HCT116 (cell line): ENCODE results near the gene EYA2. TPM values are rescaled to one million over a fixed set of nuclear protein-coding genes. Genes with fewer than 3 reads are reported as not detected.

Source experiments
- ATAC-seq: fragments of 200-7000 bp; cut with Tn5 transposase; 2 replicates; pipeline ENCODE4 v1.9.1; 2020; ENCODE audit warnings: mild to moderate bottlenecking, moderate library complexity
- BruUV-seq: library from RNA; stranded (reverse); fragments of 400-500 nt; replicated peaks from 2 replicates; lab custom pipeline; 2021; lab: Mats Ljungman, UMichigan
- CTCF ChIA-PET: fragments of 300-600 bp; sonication (Branson Sonifier 250); formaldehyde crosslinking; loops from one replicate; lab custom pipeline; 2021; ENCODE audit warnings: antibody characterized with exemption; lab: Charles Lee
- POLR2A ChIA-PET: fragments of 300-600, 350-600 bp; sonication (Branson Sonifier 250); formaldehyde crosslinking; loops from one replicate; lab custom pipeline; 2021; ENCODE audit warnings: antibody characterized with exemption; lab: Charles Lee
- RAD21 ChIA-PET, 2 experiments: fragments of 300-600 bp; sonication (Branson Sonifier 250); formaldehyde crosslinking; loops; one replicate each; lab custom pipeline; 2023; ENCODE audit warnings: low total read pairs in 2 of 2; ENCODE audit not compliant: uncharacterized antibody in 2 of 2, unreplicated experiment in 2 of 2, low non-redundant PET in 1 of 2; lab: Charles Lee
- DNase-seq: peaks from one replicate; pipeline ENCODE4 v3.0.0-alpha.2; 2010; ENCODE audit warnings: low read depth, low spot score
- H2AFZ ChIP-seq: fragments of 200-600 bp; shearing (Covaris generic), sonication (generic); 2 replicates; pipeline ENCODE4 v1.6.1; 2017; ENCODE audit warnings: low read depth, mixed run types, mixed read lengths, antibody characterized with exemption, low read length; ENCODE audit not compliant: poor library complexity, severe bottlenecking
- H3K27ac ChIP-seq: 2 replicates; pipeline ENCODE4 v1.5.1; 2012; ENCODE audit warnings: low read depth, low read length
- H3K27me3 ChIP-seq: fragments of 200-600 bp; sonication (generic); 2 replicates; pipeline ENCODE4 v1.6.1; 2016; ENCODE audit warnings: mixed run types, low read length, mixed read lengths; ENCODE audit not compliant: insufficient read depth
- H3K36me3 ChIP-seq, 2 experiments: fragments of 200-500 bp in 1 of 2; fragments of 200-600 bp in 1 of 2; sonication (Bioruptor generic) in 1 of 2; sonication (generic) in 1 of 2; 2 replicates each; pipeline versions ENCODE4 v1.5.1 to v1.6.1; 2014 to 2016; ENCODE audit warnings: low read length in 2 of 2, inconsistent platforms in 1 of 2, mixed read lengths in 1 of 2, mixed run types in 1 of 2; ENCODE audit not compliant: insufficient read depth in 2 of 2, control insufficient read depth in 1 of 2
- H3K4me1 ChIP-seq, 2 experiments: fragments of 200-600 bp in 1 of 2; sonication (generic) in 1 of 2; 2 replicates each; pipeline versions ENCODE4 v1.5.1 to v1.6.1; 2012 to 2017; ENCODE audit warnings: low read length in 2 of 2, inconsistent platforms in 1 of 2, mild to moderate bottlenecking in 1 of 2, mixed read lengths in 1 of 2, mixed run types in 1 of 2, moderate library complexity in 1 of 2; ENCODE audit not compliant: insufficient read depth in 2 of 2, control insufficient read depth in 1 of 2
- H3K4me2 ChIP-seq: fragments of 200-600 bp; sonication (generic); 2 replicates; pipeline ENCODE4 v1.6.1; 2017; ENCODE audit warnings: mixed run types, low read length, mixed read lengths
- H3K4me3 ChIP-seq, 2 experiments: fragments of 200-600 bp in 1 of 2; sonication (generic) in 1 of 2; replicated peaks in 1 of 2; 2 replicates each; pipeline ENCODE4 v1.5.1; 2011 to 2016; ENCODE audit warnings: low read length in 2 of 2, control low read depth in 1 of 2, low read depth in 1 of 2, mild to moderate bottlenecking in 1 of 2, mixed read lengths in 1 of 2, mixed run types in 1 of 2
- H3K79me2 ChIP-seq: fragments of 200-600 bp; sonication (generic); 2 replicates; pipeline ENCODE4 v1.6.1; 2017; ENCODE audit warnings: mild to moderate bottlenecking, mixed run types, low read length, moderate library complexity, mixed read lengths; ENCODE audit not compliant: insufficient read depth
- H3K9ac ChIP-seq: fragments of 200-600 bp; sonication (generic); 2 replicates; pipeline ENCODE4 v1.6.1; 2016; ENCODE audit warnings: low read length, mixed read lengths
- H3K9me2 ChIP-seq: fragments of 200-600 bp; sonication (generic), shearing (Covaris generic); 2 replicates; pipeline ENCODE4 v1.6.1; 2017; ENCODE audit warnings: mixed run types, mild to moderate bottlenecking, moderate library complexity; ENCODE audit not compliant: insufficient read depth
- H3K9me3 ChIP-seq, 2 experiments: fragments of 200-500 bp in 1 of 2; fragments of 200-600 bp in 1 of 2; sonication (Bioruptor generic) in 1 of 2; sonication (generic) in 1 of 2; 2 replicates each; pipeline ENCODE4 v1.6.1; 2014 to 2017; ENCODE audit warnings: low read length in 2 of 2, mixed read lengths in 2 of 2, inconsistent platforms in 1 of 2, low read depth in 1 of 2, mild to moderate bottlenecking in 1 of 2, mixed run types in 1 of 2, moderate library complexity in 1 of 2; ENCODE audit not compliant: control insufficient read depth in 1 of 2, insufficient read depth in 1 of 2
- H4K20me1 ChIP-seq: fragments of 200-600 bp; sonication (generic), shearing (Covaris generic); 2 replicates; pipeline ENCODE4 v1.6.1; 2017; ENCODE audit warnings: mixed run types, mild to moderate bottlenecking, moderate library complexity; ENCODE audit not compliant: insufficient read depth
- CBX3 ChIP-seq: IDR thresholded peaks from 2 replicates; pipeline ENCODE4 v1.6.1; 2012; ENCODE audit warnings: low read depth
- CEBPB ChIP-seq: IDR thresholded peaks from 2 replicates; pipeline ENCODE4 v1.6.1; 2012; ENCODE audit warnings: low read depth
- CTCF ChIP-seq, 3 experiments: fragments of 200-600 bp in 1 of 3; sonication (generic) in 1 of 3; IDR thresholded peaks in 2 of 3; conservative IDR thresholded peaks in 1 of 3; 2 replicates each; pipeline ENCODE4 v1.5.1; 2012 to 2017; ENCODE audit warnings: low read depth in 2 of 3, low read length in 2 of 3, antibody characterized with exemption in 1 of 3, borderline replicate concordance in 1 of 3, control low read depth in 1 of 3, mild to moderate bottlenecking in 1 of 3, mixed read lengths in 1 of 3, mixed run types in 1 of 3, moderate library complexity in 1 of 3; ENCODE audit not compliant: insufficient read depth in 1 of 3
- EGR1 ChIP-seq: IDR thresholded peaks from 2 replicates; pipeline ENCODE4 v1.6.1; 2012; ENCODE audit warnings: low read depth
- EZH2 ChIP-seq: fragments of 200-600 bp; sonication (generic); IDR thresholded peaks from 2 replicates; pipeline ENCODE4 v1.6.1; 2017; ENCODE audit warnings: antibody characterized with exemption, mixed run types
- FOSL1 ChIP-seq: IDR thresholded peaks from 2 replicates; pipeline ENCODE4 v1.6.1; 2012; ENCODE audit warnings: low read depth
- POLR2A ChIP-seq: IDR thresholded peaks from 2 replicates; pipeline ENCODE4 v1.7.0; 2011; ENCODE audit warnings: borderline replicate concordance; ENCODE audit not compliant: insufficient read depth, insufficient read length; ENCODE audit errors: extremely low read depth
- POLR2AphosphoS5 ChIP-seq: IDR thresholded peaks from 2 replicates; pipeline ENCODE4 v1.6.1; 2011; ENCODE audit warnings: mild to moderate bottlenecking, low read depth, low read length, moderate library complexity
- RAD21 ChIP-seq: IDR thresholded peaks from 2 replicates; pipeline ENCODE4 v1.6.1; 2012; ENCODE audit warnings: low read depth, mild to moderate bottlenecking
- REST ChIP-seq: IDR thresholded peaks from 2 replicates; pipeline ENCODE4 v1.6.1; 2012; ENCODE audit warnings: low read depth
- SP1 ChIP-seq: IDR thresholded peaks from 2 replicates; pipeline ENCODE4 v1.6.1; 2012; ENCODE audit warnings: low read depth
- SRF ChIP-seq: IDR thresholded peaks from 2 replicates; pipeline ENCODE4 v1.6.1; 2012; ENCODE audit warnings: low read depth
- TCF7L2 ChIP-seq: IDR thresholded peaks from 2 replicates; pipeline ENCODE4 v1.7.0; 2011; ENCODE audit warnings: borderline replicate concordance, inconsistent platforms; ENCODE audit not compliant: insufficient read depth, insufficient read length; ENCODE audit errors: extremely low read depth
- YY1 ChIP-seq: IDR thresholded peaks from 2 replicates; pipeline ENCODE4 v1.6.1; 2011; ENCODE audit warnings: low read length, low read depth, moderate library complexity, mild to moderate bottlenecking; ENCODE audit not compliant: insufficient replicate concordance; ENCODE audit errors: extremely low read depth
- ZNF274 ChIP-seq: fragments of 200-500 bp; sonication (Bioruptor generic); IDR thresholded peaks from 2 replicates; pipeline ENCODE4 v1.6.1; 2014; ENCODE audit warnings: mild to moderate bottlenecking, low read depth, low read length, inconsistent platforms
- intact Hi-C: fragments of 100-400 bp; cut with micrococcal nuclease; formaldehyde crosslinking; loops from 2 replicates; pipeline ENCODE4 v1.10.0; 2022
- total RNA-seq: library from RNA; stranded (reverse); gene quantifications from one replicate; pipeline ENCODE4 v1.2.1, GENCODE V29; 2021; ENCODE audit not compliant: unreplicated experiment

The EYA2 gene
- total RNA-seq, 1 experiment from 2014 or later, result not detected

GRCh38 chr20:47027042-47027441 is 132.4 kb downstream of the EYA2 start:
- no peaks in the 10 kb centered on the region for H3K36me3 ChIP-seq

GRCh38 chr20:47027456-47027855 is 132.8 kb downstream of the EYA2 start:
- ChIA-PET POLR2A (no interaction called here), CTCF (no interaction called here), RAD21 (no interaction called here)
- no peak overlapping the region for H2AFZ ChIP-seq
- H3K36me3 ChIP-seq, result no peaks in the 10 kb centered on the region
- no peaks in the 10 kb centered on the region for H3K9me2 ChIP-seq
- no peak for DNase-seq
- H3K4me1 ChIP-seq, result no peaks in the 10 kb centered on the region
- H3K79me2 ChIP-seq, result no peaks in the 10 kb centered on the region
- BruUV-seq, result no TSS peak
- peaks cover 0 to 9% of the 10 kb centered on the region in 2 experiments; a peak in 1 of 4 replicates for H3K9me3 ChIP-seq
- intact Hi-C loops, result loop anchor here (10.0 kb wide), 1 partner anchor 273 kb away; no protein-coding TSS in a partner anchor
- ATAC-seq, result no peak
- no peak overlapping the region for H3K4me3 ChIP-seq
- peaks cover 34% of the 10 kb centered on the region for H3K27me3 ChIP-seq
- no peak overlapping the region for H3K4me2 ChIP-seq
- no peak overlapping the region for H3K9ac ChIP-seq
- H3K27ac ChIP-seq, result no peak overlapping the region
- TF ChIP-seq ZNF274 (no peak), SP1 (no peak), CTCF (IDR thresholded peaks at IDR 0.05 in 2 of 3, conservative IDR thresholded peaks at IDR 0.05 in 1 of 3; ENCODE audit: borderline replicate concordance in 1 of 3, insufficient read depth in 1 of 3, low read depth in 2 of 3, low read length in 2 of 3) (no peak), POLR2AphosphoS5 (no peak), CBX3 (no peak), EGR1 (no peak), EZH2 (no peak), RAD21 (no peak), FOSL1 (no peak), CEBPB (no peak), REST (no peak), SRF (no peak)
- no peaks in the 10 kb centered on the region for H4K20me1 ChIP-seq

More at GRCh38 chr20:47027042-47027441, 132.4 kb downstream of the EYA2 start:
- H3K79me2 ChIP-seq, result no peaks in the 10 kb centered on the region
- H4K20me1 ChIP-seq, result no peaks in the 10 kb centered on the region
- no peaks in the 10 kb centered on the region for H3K4me1 ChIP-seq
- POLR2A ChIA-PET, result no interaction called here
- TF ChIP-seq FOSL1 (no peak), YY1 (no peak), EZH2 (no peak), POLR2A (no peak), TCF7L2 (no peak)
- TF ChIP-seq, all 23 proteins: peak for 0
- intact Hi-C loops, result loop anchor here (10.0 kb wide), 1 partner anchor 272 kb away; no protein-coding TSS in a partner anchor
- no peak overlapping the region for H3K27ac ChIP-seq
- no peak for DNase-seq
- no peak overlapping the region for H3K4me3 ChIP-seq
- ATAC-seq, result no peak
- no peak overlapping the region for H2AFZ ChIP-seq
- no peaks in the 10 kb centered on the region for H3K9me2 ChIP-seq
- H3K9me3 ChIP-seq, result peaks cover 0 to 9% of the 10 kb centered on the region in 2 experiments; a peak in 1 of 4 replicates
- CTCF ChIA-PET, result no interaction called here
- no TSS peak for BruUV-seq
- H3K4me2 ChIP-seq, result no peak overlapping the region
- peaks cover 34% of the 10 kb centered on the region for H3K27me3 ChIP-seq
- RAD21 ChIA-PET, result no interaction called here
- H3K9ac ChIP-seq, result no peak overlapping the region
